ENCODE measurements around the gene NOP9. TPM values are rescaled to one million over a fixed set of nuclear protein-coding genes. Genes with fewer than 3 reads are reported as not detected.

Gene NOP9
- total RNA-seq, 4 donors from 2014 or later, result 19.8 to 31.2 (median 21.2) TPM

- Histone ChIP-seq H3K27ac (no peak overlapping the region), H3K4me3 (no peak overlapping the region), H3K9me3 (no peaks in the 10 kb centered on the region), H3K4me1 (peaks cover 70% of the 10 kb centered on the region), H3K36me3 (no peaks in the 10 kb centered on the region), H3K27me3 (no peaks in the 10 kb centered on the region)
- no peak for TF ChIP-seq POLR2AphosphoS5 (IDR thresholded peaks at IDR 0.05)
- no peak for TF ChIP-seq EP300 (IDR thresholded peaks at IDR 0.05)
- TF ChIP-seq, protein P1, sequence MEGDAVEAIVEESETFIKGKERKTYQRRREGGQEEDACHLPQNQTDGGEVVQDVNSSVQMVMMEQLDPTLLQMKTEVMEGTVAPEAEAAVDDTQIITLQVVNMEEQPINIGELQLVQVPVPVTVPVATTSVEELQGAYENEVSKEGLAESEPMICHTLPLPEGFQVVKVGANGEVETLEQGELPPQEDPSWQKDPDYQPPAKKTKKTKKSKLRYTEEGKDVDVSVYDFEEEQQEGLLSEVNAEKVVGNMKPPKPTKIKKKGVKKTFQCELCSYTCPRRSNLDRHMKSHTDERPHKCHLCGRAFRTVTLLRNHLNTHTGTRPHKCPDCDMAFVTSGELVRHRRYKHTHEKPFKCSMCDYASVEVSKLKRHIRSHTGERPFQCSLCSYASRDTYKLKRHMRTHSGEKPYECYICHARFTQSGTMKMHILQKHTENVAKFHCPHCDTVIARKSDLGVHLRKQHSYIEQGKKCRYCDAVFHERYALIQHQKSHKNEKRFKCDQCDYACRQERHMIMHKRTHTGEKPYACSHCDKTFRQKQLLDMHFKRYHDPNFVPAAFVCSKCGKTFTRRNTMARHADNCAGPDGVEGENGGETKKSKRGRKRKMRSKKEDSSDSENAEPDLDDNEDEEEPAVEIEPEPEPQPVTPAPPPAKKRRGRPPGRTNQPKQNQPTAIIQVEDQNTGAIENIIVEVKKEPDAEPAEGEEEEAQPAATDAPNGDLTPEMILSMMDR (IDR thresholded peaks at IDR 0.05), result no peak
- no peak for TF ChIP-seq POLR2A (IDR thresholded peaks at IDR 0.05)
- DNase-seq (ENCODE audit: low spot score in 2 of 2), result no peak
- 85% methylated on average over 6 of the region's 6 CpGs for WGBS
Observed at GRCh38 chr14:24277071-24277470, 22.6 kb upstream of the NOP9 start.

DNA sequence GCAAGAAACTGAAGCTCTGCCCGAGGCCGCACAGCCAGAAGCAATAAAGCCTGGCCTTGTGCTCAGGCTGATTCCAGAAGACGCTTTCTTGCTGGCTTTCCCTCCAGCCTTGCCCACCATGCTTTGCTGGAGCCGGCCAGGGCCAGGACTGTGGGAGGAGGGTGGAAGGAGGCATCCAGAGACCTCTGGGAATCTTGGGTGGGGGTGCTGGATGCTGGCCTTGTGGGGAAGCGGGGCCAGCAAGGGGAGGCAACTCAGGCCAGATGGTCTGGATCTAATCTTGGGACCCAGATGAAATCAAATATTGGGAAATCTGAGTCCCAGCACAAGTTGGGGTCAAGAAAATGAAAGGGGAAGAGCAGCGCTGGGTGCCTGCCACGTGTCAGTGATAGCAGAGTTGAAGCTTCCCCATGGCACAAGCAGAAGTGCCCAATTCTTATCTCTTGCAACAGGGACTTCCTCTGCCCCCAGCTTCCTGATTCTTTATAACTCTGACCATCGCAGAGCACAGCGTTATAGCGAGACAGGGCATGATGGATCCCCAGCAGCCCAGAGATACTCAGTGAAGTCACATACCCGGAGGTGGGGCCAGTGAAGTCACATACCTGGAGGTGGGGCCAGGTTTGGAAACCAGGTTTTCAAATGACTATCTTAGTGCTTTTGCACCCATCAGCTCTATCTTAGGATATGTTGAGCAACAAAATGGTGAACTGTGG, 21.9 kb upstream of the NOP9 start:
- no peaks in the 10 kb centered on the region for H3K9me3 ChIP-seq
- DNase-seq (ENCODE audit: low spot score in 2 of 2), result no peak
- H3K4me3 ChIP-seq, result no peak overlapping the region
- no peaks in the 10 kb centered on the region for H3K27me3 ChIP-seq
- WGBS, result 67% methylated on average over 11 of the region's 11 CpGs
- no peaks in the 10 kb centered on the region for H3K36me3 ChIP-seq
- H3K4me1 ChIP-seq, result peaks cover 63% of the 10 kb centered on the region
- TF ChIP-seq, protein P1 (IDR thresholded peaks at IDR 0.05), result no peak
- TF ChIP-seq POLR2A (IDR thresholded peaks at IDR 0.05), result no peak
- TF ChIP-seq EP300 (IDR thresholded peaks at IDR 0.05), result no peak
- TF ChIP-seq POLR2AphosphoS5 (IDR thresholded peaks at IDR 0.05), result no peak
- peak overlapping the region; percentile 31 for H3K27ac ChIP-seq

DNA sequence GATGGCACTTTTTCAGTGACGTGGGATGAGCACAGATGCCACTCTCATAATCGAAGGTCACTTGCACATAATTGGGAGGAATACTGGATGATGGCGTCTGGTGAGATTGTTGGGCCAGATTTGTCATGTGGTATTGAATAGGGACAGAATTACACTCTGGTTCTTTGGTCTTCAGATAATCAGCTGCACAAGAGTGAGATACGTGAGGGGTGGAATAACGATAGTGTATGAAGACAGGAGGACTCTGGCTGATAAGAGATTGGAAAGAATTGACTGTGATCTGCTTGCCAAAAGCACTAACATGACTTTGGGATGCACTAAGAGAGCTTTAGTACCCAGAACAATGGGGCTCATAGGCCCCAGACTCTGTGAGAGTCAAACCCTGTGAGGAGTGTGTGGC, 21.2 kb upstream of the NOP9 start:
- no peak overlapping the region for H3K27ac ChIP-seq
- H3K27me3 ChIP-seq, result no peaks in the 10 kb centered on the region
- no peak overlapping the region for H3K4me3 ChIP-seq
- TF ChIP-seq, protein P1 (IDR thresholded peaks at IDR 0.05), result no peak
- TF ChIP-seq EP300 (IDR thresholded peaks at IDR 0.05) (no peak), POLR2A (IDR thresholded peaks at IDR 0.05) (no peak), POLR2AphosphoS5 (IDR thresholded peaks at IDR 0.05) (no peak)
- H3K9me3 ChIP-seq, result no peaks in the 10 kb centered on the region
- 92% methylated on average over 5 of the region's 5 CpGs for WGBS
- H3K4me1 ChIP-seq, result peaks cover 57% of the 10 kb centered on the region
- H3K36me3 ChIP-seq, result no peaks in the 10 kb centered on the region
- no peak for DNase-seq (ENCODE audit: low spot score in 2 of 2)

GRCh38 chr14:24279301-24280186, 20.1 kb upstream of the NOP9 start:
- no peaks in the 10 kb centered on the region for H3K27me3 ChIP-seq
- WGBS, result 64% methylated on average over 11 of the region's 11 CpGs
- DNase-seq (ENCODE audit: low spot score in 2 of 2), result no peak
- no peaks in the 10 kb centered on the region for H3K36me3 ChIP-seq
- no peak overlapping the region for H3K27ac ChIP-seq
- no peak overlapping the region for H3K4me3 ChIP-seq
- peaks cover 51% of the 10 kb centered on the region for H3K4me1 ChIP-seq
- H3K9me3 ChIP-seq, result no peaks in the 10 kb centered on the region
- no peak for TF ChIP-seq POLR2AphosphoS5 (IDR thresholded peaks at IDR 0.05)
- TF ChIP-seq EP300 (IDR thresholded peaks at IDR 0.05), result no peak
- TF ChIP-seq, protein P1 (IDR thresholded peaks at IDR 0.05), result peak in 1 of 2 donors; percentile 30
- TF ChIP-seq POLR2A (IDR thresholded peaks at IDR 0.05), result no peak

Data from suprapubic skin (tissue), 4 donors.